Psoas muscle (tissue), 8 donors: ENCODE results near the gene LYZL6. TPM values are rescaled to one million over a fixed set of nuclear protein-coding genes. Genes with fewer than 3 reads are reported as not detected.
"Not testable (repeated sequence)": the region's sequence is repeated elsewhere in the genome, so short reads cannot be mapped to it uniquely, and the experiment has no call there.

Experiments
- ATAC-seq, 4 donors: fragments of 200-7000 bp; cut with Tn5 transposase; one replicate each; pipeline ENCODE4 v1.9.1; 2020; ENCODE audit warnings: moderate library complexity in 3 of 4, mild to moderate bottlenecking in 2 of 4
- DNase-seq, 2 donors: peaks; one replicate each; pipeline ENCODE4 v3.0.0-alpha.2; 2020
- H3K27ac ChIP-seq: fragments of 200-600 bp; one replicate; pipeline ENCODE4 v1.8.0; 2022
- H3K27me3 ChIP-seq, 3 donors: fragments of 200-600 bp in 1 of 3; one replicate each; pipeline versions ENCODE4 v1.6.1 to v1.8.0; 2013 to 2022; ENCODE audit warnings: low read length in 2 of 3, mild to moderate bottlenecking in 2 of 3, moderate library complexity in 1 of 3; ENCODE audit not compliant: insufficient read depth in 3 of 3
- H3K36me3 ChIP-seq, 2 donors: fragments of 200-600 bp in 1 of 2; one replicate each; pipeline versions ENCODE4 v1.6.1 to v1.8.0; 2013 to 2022; ENCODE audit warnings: low read depth in 1 of 2, mild to moderate bottlenecking in 1 of 2, moderate library complexity in 1 of 2; ENCODE audit not compliant: insufficient read depth in 1 of 2
- H3K4me1 ChIP-seq: fragments of 200-600 bp; one replicate; pipeline ENCODE4 v1.8.0; 2022
- H3K4me3 ChIP-seq: fragments of 200-600 bp; one replicate; pipeline ENCODE4 v1.8.0; 2022; ENCODE audit warnings: mild to moderate bottlenecking
- H3K9me3 ChIP-seq: fragments of 200-600 bp; one replicate; pipeline ENCODE4 v1.8.0; 2022
- CTCF ChIP-seq: fragments of 200-600 bp; IDR thresholded peaks from one replicate; pipeline ENCODE4 v1.8.0; 2022; ENCODE audit warnings: antibody characterized with exemption
- WGBS, 3 donors: extraction: QIAGEN DNeasy Blood & Tissue Kit; methylation state at CpG; one replicate each; pipeline versions ENCODE4 v1.1.6 to v1.1.7; 2013; 5-methylcytosine and 5-hydroxymethylcytosine counted together
- intact Hi-C, 2 donors: fragments of 100-400 bp; cut with DNase I; formaldehyde crosslinking; loops; one replicate each; pipeline versions ENCODE4 v1.11.0 to v1.14.2; 2022
- polyA plus RNA-seq, 3 donors: library from polyadenylated mRNA; stranded (reverse); fragments of 200-250 nt; gene quantifications; one replicate each; pipeline ENCODE4 v1.2.3, GENCODE V29; 2013
- total RNA-seq, 4 donors: library from RNA; stranded (reverse); fragmentation: NEBNext Ultra II Directional in 2 of 4; extraction: Animal tissue kit (Norgen Biotek cat#: 25700) in 2 of 4; gene quantifications; one replicate each; pipeline versions ENCODE4 v1.2.1 to v1.2.4, GENCODE V29; 2021 to 2023
- donor health status: healthy with polysubstance abuse.
- donor health status: DM: no; HTN: no; CAD: no; lungs with moderate emphysema.
- donor health status: Bipolar disorder and iron deficiency.
- donor health status: healthy.
- donor health status: DM: yes; HTN: yes; CAD: no.
- donor health status: DM: no; HTN: no; CAD: no.
- donor health status: DM: no; HTN: no; CAD: no.
- donor health status: DM: yes; HTN: yes; CAD: no.

LYZL6 gene
- total and polyA plus RNA-seq, 7 donors, result not detected

DNA sequence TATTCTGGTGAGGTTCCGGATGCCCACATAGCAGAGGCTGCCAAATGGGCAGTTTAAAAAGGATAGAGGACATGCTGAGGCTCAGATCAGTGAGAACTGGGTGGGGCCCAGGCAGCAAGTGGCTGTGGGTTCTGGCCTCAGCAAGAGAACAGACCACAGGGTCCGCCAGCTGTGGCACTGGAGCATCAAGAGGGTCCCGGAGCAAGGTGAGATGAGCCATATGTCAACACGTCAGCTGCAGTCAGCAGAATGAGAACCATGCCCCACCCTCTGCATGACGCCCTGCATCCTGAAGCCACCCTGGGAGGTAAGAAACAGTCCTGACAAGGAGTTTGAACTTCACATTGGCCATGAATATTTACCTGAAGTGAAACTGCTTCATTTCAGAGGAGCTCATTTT lies 43.2 kb downstream of the LYZL6 start:
- Histone ChIP-seq H3K36me3 (no peaks in the 10 kb centered on the region), H3K27ac (no peak overlapping the region), H3K9me3 (no peaks in the 10 kb centered on the region), H3K4me1 (no peaks in the 10 kb centered on the region), H3K27me3 (peaks cover 0 to 2% (median 0%) of the 10 kb centered on the region in 3 donors), H3K4me3 (no peak overlapping the region)
- intact Hi-C loops, result no loop called here
- DNase-seq (no peak), ATAC-seq (no peak)
- TF ChIP-seq CTCF, result no peak
- 53 to 56% (median 53%) methylated on average over 5 of the region's 5 CpGs for WGBS, 3 donors

GRCh38 chr17:35898283-35899070 lies 45.0 kb downstream of the LYZL6 start:
- TF ChIP-seq CTCF, result no peak
- Histone ChIP-seq H3K36me3 (no peaks in the 10 kb centered on the region), H3K27me3 (peaks cover 0 to 2% (median 0%) of the 10 kb centered on the region in 3 donors), H3K9me3 (no peaks in the 10 kb centered on the region), H3K4me3 (no peak overlapping the region), H3K4me1 (no peaks in the 10 kb centered on the region), H3K27ac (no peak overlapping the region)
- DNase-seq, result no peak
- ATAC-seq, result no peak
- 54 to 59% (median 56%) methylated on average over 6 of the region's 6 CpGs for WGBS, 3 donors
- intact Hi-C loops, result no loop called here

DNA sequence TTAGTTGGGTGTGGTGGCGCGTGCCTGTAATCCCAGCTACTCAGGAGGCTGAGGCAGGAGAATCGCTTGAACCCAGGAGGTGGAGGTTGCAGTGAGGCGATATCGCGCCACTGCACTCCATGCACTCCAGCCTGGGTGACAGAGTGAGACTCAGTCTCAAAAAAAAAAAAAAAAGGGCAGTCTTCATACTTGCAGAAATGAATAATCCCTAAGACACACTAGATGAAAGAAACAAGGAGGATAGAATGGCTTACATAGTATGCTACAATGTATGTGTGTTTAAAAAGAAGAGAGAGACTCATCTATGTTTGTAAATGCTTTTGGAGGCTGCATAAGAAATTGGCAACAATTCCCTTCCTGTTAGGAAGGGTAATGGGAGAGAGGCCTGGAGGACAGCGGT lies 45.7 kb downstream of the LYZL6 start:
- ATAC-seq, H3K36me3 ChIP-seq, H3K4me3 ChIP-seq, H3K4me1 ChIP-seq, H3K27ac ChIP-seq, H3K27me3 ChIP-seq, intact Hi-C loops, H3K9me3 ChIP-seq, DNase-seq: not testable (repeated sequence)
- WGBS, 3 donors, result 95 to 97% (median 96%) methylated on average over 7 of the region's 7 CpGs

GRCh38 chr17:35895636-35896587 lies 47.6 kb downstream of the LYZL6 start:
- Histone ChIP-seq H3K27me3 (peaks cover 0 to 2% (median 0%) of the 10 kb centered on the region in 3 donors), H3K9me3 (no peaks in the 10 kb centered on the region), H3K4me3 (no peak overlapping the region), H3K27ac (no peak overlapping the region), H3K4me1 (no peaks in the 10 kb centered on the region), H3K36me3 (no peaks in the 10 kb centered on the region)
- DNase-seq (no peak), ATAC-seq (no peak)
- intact Hi-C loops, result no loop called here
- 75 to 82% (median 79%) methylated on average over 14 of the region's 14 CpGs for WGBS, 3 donors
- no peak for TF ChIP-seq CTCF

- Histone ChIP-seq H3K27me3 (no peaks in the 10 kb centered on the region), H3K27ac (no peak overlapping the region), H3K9me3 (no peaks in the 10 kb centered on the region), H3K4me1 (no peaks in the 10 kb centered on the region), H3K4me3 (no peak overlapping the region), H3K36me3 (no peaks in the 10 kb centered on the region)
- DNase-seq (no peak), ATAC-seq (no peak)
- no peak for TF ChIP-seq CTCF
- intact Hi-C loops, result no loop called here
- WGBS, 3 donors, result 60 to 68% (median 66%) methylated on average over 7 of the region's 7 CpGs
Measured at GRCh38 chr17:35894206-35894605, 49.3 kb downstream of the LYZL6 start.
